ENCODE measurements around the gene ATP6V0D1.

GRCh38 chr16:67392301-67393059 lies 88.5 kb downstream of the ATP6V0D1 start:
- TF ChIP-seq RARB (CRISPR knock-in tag; IDR thresholded peaks at IDR 0.05) (no peak), RAD21 (conservative IDR thresholded peaks at IDR 0.05 in 1 of 2, IDR thresholded peaks at IDR 0.05 in 1 of 2) (no peak), MAX (IDR thresholded peaks at IDR 0.05) (no peak), RCOR1 (IDR thresholded peaks at IDR 0.05; ENCODE audit: low read depth, low read length) (no peak), CTCF (IDR thresholded peaks at IDR 0.05) (no peak), POLR2AphosphoS2 (conservative IDR thresholded peaks at IDR 0.05; ENCODE audit: low read length) (no peak)
